HG02938 (cell line): Measurements from ENCODE around the gene CDCA7L.
"Not testable (repeated sequence)": the region's sequence is repeated elsewhere in the genome, so short reads cannot be mapped to it uniquely, and the experiment has no call there.

Experiments
- ATAC-seq: cut with Tn5 transposase; IDR thresholded peaks from one replicate; pipeline ENCODE4 v1.9.1; 2021; ENCODE audit warnings: mild to moderate bottlenecking, moderate library complexity; ENCODE audit not compliant: unreplicated experiment

The CDCA7L gene

DNA sequence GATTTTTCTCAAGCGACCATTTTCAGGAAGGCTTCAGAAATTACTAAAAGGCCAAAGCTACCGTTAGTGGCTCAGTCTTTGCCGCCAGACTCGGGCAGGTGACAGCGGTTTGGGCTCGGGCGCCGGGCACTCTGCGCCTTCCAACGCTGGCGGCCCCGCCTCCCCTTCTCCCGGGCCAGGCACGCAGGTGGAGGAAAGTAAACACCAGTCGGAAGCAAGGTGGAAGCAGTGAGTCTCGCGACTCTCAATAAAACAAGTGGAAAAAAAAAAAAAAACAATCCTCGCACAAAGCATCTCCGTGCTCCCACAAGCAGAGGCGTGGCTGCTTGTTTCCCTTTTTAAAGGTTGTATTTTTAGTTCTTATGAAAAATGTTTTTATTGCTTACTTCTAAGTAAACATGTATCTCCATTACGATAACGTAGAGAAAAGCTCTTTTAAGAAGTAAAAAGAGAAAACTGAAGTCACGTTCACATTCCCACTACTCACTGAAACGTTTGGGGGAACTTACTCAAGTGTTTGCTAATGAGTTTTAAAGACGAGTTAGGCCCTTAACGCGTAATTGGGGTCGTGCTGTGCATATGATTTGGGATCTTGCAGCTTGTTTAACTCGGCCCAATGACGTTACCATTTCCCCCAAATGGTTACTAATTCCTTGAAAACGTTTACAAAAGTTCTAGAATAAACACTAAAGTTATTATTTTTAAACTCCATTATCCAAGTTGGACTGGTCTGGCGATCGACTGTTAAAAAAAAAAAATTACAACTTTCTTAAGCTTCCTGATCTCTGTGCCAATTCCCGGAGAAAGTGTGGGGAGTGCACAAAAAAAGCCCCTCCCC is 864 bp downstream of the CDCA7L start:
- ATAC-seq: no peak

DNA sequence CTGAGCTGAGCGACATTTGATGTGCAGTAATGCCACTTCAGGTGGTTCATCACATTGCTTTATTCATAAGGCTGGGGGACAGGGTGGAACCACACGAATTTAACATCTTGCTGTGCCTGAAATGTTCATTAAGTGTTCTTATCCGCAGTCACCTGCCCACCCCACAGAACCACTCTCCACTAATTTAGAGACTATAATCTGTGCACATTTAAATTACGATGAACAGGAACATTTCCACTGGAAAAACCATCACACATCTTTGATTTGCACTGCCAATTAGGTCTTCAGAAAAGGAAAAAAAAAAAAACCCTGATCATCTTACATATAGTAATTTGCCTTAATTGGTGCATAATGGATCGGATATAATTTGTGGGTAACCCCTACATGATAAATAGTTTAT is 2.3 kb downstream of the CDCA7L start:
- ATAC-seq: no peak

DNA sequence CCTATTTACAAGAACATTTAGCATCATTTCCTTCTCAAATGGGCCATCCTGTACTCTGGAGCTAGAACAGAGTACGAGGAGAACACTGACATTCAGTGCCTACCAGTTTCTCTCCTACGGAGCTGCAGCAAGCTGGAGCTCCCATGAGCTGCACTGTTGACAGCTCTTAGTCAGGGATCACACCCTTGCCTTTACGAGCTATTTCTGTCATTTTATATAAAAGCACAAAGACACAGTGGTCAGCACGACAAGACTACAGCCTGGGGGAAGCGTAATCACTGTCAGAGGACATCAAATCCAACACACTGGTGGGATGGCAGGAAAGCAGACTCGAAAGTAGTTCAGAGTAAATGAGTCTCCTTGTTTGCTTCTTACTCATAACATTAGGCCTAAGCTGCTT is 2.7 kb downstream of the CDCA7L start:
- ATAC-seq: no peak

DNA sequence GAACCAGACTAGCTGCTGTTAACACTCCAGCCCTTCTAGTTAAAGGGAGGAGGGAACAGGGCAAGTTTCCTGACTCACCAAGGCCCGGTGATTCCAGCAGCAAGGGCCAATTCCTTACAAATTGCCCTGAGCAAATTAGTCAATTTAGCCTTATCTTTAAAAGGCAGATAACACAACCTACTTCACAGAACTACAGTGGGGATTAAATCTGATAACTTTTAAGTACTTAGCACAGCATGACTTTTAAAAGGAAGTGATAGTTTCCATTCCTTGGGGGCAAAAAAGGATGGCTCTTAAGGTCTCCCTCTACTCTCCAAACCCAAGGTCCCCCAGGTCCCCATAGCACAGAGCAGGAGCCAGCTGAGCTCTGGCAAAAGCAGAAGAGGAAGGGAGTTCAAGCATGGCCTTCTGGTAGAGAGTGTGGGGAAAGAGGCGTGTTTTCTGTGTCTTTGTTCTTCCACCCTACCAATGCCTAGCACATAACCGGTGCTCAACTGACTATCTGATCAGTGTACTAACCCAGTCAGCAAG is 4.0 kb downstream of the CDCA7L start:
- ATAC-seq: peak; percentile 17

DNA sequence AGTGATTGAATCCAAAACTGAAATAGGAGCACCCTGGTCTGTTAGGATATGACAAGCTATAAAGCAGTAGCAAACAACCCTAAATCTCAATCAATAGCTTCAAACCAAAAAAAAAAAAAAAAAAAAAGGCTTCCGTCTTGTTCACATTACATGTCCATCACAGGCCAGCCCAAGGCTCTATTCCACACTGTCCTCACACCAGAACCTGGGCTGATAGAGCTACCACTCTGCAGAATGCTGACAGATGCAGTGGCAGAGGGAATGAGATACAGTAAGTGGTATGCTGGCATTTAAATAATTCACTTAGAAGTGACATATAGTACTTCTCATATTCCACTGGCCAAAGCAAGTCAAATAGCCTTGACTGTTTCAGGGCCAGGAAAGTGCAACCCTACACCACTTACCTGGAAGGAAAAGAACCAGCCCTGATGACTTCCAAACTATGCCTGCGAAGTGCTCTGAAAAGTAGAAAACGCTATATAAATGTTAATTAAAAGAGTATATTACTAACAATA is 5.8 kb downstream of the CDCA7L start:
- no peak for ATAC-seq

DNA sequence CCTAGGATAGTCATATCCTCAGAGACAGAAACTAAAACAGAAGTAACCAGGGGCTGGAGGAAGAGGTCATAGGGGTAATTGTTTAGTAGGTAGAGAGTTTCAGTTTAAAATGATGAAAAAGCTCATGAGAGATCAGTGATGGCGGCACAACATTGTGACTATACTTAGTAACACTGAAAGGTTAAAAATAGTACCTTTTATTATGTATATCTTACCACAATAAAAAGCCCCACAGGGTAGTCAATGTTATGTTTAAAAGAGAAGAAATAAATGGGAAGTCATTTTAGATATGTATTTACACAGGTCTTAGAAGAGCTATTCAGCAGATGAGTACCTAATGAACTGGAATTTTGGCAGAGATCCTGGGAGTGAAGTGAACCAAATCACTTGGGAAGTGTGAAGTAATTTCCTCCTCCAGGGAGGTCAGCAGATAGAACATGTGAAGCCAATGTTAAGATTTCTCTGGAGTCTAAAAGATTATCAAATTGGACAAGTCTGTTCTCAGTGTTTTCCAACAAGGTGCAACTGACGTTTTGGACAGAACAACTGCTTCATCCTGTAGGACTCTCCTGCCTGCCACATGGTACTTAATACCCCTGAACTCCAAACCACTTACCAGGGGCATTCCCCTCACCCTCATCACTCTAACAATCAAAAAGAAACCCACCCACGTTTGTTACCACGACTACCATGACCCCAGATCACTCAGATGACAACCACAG is 6.4 kb downstream of the CDCA7L start:
- peak; percentile 76 for ATAC-seq

DNA sequence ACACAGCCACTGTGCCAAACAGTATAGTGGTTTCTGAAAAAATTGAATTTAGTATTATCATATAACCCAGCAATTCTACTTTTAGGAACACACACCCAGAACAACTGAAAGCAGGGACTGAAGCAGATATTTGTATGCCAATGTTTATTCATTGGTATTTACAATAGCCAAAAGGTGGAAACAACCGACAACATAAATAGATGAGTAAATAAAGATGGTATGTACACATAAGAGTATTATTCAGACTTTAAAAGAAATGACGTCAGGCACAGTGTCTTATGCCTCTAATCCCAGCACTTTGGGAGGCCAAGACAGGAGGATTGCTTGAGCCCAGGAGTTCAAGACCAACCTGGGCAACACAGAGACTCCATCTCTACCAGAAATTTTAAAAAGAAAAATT is 7.2 kb downstream of the CDCA7L start:
- no peak for ATAC-seq

DNA sequence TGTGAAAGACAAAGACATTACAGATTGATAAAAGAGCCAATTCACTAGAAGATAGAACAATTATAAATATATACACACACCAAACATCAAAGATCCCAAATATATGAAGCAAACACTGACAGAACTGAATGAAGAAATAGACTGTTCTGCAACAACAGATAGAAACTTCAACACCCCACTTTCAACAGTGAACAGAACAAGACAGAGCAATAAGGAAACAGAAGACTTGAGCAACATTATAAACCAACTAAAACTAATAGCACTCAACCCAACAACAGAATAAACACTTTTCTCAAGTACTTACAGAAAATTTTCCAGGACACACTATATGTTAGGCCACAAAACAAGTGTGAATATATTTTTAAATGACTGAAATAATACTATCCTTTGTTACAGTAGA is 10.9 kb downstream of the CDCA7L start:
- ATAC-seq: no peak

DNA sequence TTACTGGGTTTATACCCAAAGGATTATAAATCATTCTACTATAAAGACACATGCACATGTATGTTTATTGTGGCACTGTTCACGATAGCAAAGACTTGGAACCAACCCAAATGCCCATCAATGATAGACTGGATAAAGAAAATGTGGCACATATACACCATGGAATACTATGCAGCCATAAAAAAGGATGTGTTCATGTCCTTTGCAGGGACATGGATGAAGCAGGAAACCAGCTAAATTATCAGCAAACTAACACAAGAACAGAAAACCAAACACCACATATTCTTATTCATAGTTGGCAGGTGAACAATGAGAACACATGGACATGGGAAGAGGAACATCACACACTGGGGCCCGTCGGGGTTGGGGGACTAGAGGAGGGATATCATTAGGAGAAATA is 12.4 kb downstream of the CDCA7L start:
- not testable (repeated sequence) for ATAC-seq

DNA sequence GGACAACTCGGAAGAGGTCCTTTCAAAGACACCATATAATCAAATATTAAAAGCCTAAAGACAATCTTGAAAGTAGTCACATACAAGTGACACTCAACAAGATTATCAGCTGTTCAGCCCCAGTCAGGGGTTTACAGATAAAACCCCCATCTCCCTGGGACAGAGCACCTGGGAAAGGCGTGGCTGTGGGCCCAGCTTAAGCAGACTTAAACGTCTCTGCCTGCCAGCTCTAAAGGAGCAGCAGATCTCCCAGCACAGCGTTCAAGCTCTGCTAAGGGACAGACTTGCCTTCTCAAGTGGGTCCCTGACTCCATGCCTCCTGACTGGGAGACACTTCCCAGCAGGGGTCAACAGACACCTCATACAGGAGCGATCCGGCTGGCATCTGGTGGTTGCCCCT is 18.0 kb downstream of the CDCA7L start:
- ATAC-seq: no peak

DNA sequence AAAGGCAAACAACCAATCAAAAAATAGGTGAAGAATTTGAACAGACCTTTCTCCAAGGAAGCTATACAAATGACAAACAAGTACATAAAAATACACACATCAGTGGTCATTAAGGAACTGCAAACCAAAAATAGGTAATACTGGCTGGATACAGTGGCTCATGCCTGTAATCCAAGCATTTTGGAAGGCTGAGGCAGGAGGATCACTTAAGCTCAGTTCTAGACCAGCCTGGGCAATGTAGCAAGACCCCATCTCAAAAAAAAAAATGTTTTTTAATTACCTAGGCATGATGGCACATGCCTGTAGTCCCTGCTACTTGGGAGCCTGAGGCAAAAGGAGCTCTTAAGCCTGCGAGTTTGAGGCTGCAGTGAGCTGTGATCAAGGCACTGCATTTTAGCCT is 19.3 kb downstream of the CDCA7L start:
- ATAC-seq: no peak

DNA sequence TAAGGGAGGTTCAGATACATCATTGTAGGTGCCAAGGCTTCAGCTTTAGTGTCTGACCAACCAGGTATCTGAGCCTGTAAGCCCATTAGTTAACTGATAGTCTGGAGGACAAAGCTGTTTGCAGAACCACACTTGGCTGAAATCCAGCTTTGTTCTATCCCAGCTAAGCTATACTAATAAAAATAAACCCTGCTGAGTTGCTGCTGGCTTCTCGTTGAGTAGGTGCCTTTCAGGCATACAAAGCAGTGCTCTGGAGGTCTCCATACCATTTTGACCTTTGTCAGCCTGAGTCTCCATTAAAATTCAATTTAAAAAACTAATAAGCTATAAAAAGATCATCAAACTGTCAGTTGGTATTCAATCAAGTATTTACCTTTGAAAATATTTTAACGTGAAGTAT is 22.0 kb downstream of the CDCA7L start:
- no peak for ATAC-seq

DNA sequence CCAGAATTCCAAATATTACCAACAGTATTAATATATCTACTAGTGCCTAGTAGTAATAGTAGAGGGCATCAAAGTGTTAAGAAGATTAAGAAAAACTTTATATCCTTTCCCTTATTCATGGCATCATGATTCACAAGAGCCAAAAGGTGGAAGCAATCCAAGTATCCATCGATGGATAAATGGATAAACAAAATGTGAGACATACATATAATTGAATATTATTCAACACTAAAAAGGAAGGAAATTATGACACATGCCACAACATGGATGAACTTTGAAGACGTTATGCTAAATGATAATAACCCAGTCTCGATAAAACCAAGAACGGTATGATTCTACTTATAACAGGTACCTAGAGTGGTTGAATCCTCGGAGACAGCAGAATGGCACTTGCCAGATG is 23.1 kb downstream of the CDCA7L start:
- no peak for ATAC-seq

DNA sequence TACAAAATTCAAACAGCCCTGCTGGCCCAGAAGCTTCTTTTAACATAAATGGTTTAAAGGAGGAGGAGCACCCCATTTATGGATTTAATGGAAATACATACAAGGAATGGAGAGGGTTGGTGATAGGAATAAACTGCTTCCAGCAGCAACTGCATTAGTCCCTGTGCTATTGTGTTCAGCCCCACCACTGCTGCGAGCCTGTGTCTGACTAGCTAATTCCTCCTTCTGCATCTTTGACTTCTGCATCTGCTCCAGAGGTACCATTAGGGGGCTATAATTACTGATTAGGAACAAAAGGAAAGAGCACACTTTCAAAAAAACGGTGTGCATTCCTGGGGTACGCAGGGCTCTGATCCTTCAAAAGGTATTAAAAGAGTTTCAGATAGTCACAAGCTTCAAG is 24.8 kb downstream of the CDCA7L start:
- ATAC-seq: no peak

DNA sequence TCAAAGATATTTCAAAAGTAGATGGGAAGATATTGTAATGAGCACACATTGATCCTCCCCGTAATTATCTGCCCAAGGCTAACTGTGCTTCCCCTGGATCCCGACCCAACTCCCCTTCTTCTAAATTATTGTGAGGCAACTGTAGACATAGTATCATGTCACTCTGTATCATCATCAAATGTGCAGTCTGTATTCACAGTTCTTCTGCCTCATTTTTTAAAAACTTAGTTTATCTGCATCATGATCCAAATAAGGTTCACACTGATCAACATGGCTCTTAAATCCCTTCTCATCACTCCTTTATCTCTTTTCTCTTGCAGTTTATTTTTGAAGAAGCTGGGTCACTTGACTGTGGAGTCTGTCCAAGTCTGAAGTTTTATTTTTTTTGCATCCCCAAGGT is 27.5 kb downstream of the CDCA7L start:
- ATAC-seq: no peak

DNA sequence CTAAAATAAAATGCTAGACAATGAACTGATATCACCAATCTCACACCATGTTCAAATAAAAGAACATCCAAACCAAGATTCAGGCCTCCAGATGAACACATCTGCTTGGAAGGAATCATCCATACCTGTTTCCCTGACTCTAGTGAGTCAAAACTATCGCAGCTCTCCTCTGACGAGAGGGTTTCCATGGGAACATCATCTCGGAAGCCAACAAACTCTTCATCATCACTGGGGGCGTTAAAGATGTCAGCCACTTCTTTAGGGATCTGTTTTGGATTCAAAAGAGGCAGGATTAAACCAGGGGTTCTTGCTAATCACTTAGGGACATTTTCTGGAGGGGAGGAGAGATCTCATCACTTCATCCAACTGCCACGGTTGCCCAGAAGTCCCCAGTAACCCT is 29.1 kb downstream of the CDCA7L start:
- no peak for ATAC-seq

DNA sequence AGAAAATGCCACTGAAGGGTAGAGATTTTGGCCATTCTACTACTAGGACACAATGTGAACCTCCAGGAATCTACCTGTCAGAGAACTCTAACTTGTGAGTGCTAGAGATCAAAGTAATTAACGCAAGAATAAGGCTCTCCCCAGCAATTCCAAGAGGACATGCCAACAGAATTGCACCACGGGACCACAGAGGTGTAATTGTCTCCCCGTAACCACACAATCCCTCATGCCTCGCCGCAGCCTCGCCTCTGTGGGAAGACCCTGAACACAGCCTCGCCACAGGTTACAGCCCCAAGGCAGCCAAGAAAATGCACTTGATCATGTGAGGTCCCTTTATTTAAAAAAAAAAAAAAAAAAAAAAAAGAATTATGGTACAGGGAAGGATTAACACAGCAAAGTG is 29.5 kb downstream of the CDCA7L start:
- ATAC-seq: no peak

DNA sequence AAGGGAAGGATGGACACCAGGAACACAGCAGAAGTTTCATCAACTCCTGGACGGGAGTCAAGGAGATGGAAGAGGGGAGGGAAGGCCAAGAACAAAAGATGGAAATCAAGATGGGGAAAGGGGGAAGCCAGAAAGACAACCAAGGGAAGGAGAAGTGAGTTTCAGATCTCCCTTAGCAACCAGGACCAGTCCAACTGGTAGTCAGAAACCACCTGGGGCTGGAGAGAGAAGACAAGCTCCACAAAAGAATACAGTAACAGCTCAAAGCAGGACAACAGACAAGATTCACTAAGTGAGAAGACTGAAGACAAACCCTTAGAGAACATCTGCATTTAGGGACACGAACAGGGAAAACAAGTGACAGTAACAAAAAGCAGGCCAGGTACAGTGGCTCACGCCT is 30.6 kb downstream of the CDCA7L start:
- no peak for ATAC-seq

DNA sequence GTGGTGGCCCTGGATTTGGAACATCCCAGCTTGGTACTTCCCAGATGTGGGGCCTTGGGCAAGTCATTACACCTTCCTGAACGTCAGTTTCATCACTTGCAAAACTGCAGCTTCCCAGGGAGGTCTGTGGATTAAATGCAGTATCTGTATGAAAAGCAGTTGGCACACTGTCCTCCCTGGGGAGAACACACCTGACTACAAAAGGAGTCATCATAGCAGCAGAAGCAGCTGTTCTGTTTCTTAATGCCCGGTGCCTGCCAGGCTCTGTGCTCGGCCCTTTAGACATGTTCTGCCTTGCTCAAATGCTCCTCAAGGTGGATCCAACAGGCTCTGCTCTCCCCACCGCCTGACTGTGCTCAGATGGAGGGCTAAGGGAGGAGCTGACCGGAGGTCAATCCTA is 31.0 kb downstream of the CDCA7L start:
- no peak for ATAC-seq

DNA sequence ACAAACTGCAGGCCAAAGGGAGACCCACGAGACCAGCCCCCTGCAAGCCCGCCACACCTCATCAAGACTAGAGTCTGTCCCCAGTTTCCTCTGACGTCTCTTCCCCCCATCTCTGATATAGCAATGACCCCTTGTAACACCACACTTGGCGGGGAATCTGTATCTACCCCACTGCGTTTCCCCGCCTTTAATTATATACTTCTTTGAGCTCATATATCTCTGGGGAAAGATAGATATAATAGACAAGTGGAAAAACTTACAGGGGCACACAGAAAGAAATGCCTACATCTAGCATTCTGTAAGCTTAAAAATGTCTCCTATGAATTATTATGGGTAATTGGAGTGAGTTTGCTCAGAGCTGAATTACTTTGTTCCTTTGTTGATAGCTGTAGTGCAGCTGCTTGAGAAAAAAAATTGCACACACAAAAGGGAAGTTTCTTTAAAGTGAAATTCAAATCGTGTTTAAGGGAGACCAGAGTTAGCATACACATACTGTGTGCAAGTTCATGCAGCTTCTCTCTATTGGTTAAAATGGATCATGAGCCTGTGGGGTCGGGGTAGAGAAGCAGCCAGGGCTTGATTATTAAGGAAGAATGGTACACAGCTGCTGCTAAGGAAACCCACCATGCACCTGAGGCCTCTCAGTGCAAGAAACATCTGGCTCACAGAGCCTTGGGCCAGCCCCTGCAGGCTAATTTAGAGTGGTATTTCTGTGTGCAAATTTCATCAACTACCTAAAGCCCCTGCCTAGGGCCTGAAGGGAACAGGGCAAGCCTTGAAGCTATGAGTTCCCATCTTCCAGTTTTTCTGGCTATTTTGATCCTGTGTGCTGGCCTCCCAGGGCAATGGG is 32.5 kb downstream of the CDCA7L start:
- no peak for ATAC-seq

DNA sequence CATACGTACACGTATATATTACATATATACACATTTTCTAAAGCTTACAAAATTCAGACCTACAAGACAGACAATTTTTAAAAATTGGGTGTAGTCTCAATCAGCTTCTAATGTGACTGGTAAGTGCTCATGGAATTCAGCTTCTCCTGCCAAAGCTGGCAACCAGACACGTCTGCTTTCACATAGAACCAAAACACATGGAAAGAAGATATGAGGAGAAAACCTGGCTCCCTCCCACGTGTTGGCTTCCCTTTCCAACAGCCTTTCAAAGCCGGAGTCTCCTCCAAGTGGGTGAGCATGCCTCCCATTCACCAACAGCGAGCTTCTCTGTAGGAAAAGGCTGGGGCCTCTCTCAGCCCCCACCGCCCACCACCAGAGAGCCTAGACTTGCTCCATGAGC is 33.4 kb downstream of the CDCA7L start:
- no peak for ATAC-seq
